GM21786 (cell line): ENCODE data around the gene WNT9A.
"Not testable (repeated sequence)": the region's sequence is repeated elsewhere in the genome, so short reads cannot be mapped to it uniquely, and the experiment has no call there.

Source experiments
- ATAC-seq: cut with Tn5 transposase; IDR thresholded peaks from one replicate; pipeline ENCODE4 v1.9.1; 2021; ENCODE audit not compliant: unreplicated experiment

The WNT9A gene

DNA sequence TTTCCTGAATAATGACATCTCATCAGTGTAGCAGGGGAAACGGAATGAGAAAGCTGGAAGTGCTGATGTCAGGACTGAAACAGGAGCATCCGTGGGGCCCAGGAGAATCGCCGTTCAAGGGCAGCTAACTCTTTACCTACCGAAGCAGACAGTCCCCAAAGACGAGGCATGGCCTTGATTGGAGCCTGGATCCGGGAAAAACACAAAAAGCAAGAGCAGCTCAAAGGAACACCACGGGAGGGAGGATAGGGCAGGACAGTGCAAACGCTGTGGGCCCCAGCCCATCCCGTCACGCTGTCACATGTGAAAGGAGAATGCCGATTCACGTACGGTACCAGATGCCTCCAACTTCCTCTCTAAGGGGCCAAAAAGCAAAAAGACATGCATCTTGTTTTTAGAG lies 34.9 kb downstream of the WNT9A start:
- ATAC-seq = no peak

DNA sequence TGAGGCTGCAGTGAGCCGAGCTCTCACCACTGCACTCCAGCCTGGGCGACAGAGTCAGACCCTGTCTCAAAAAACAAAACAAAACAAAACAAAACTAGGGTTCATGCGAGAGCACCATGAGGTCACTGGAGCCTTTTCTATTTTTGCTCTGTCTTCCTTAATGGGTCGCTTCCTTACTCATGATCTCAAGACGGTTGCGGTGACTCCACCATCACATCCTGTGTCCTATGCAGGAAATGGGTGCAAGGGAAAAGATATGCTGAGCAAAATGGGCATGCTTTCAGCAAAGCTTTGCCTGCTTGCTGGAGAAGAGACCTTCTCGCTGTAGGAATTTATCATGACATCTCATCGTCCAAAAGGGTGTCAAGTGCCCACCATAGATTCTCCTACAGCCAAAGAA lies 36.4 kb downstream of the WNT9A start:
- no peak for ATAC-seq

- no peak for ATAC-seq
Observed at GRCh38 chr1:227910511-227911153, 37.1 kb downstream of the WNT9A start.

DNA sequence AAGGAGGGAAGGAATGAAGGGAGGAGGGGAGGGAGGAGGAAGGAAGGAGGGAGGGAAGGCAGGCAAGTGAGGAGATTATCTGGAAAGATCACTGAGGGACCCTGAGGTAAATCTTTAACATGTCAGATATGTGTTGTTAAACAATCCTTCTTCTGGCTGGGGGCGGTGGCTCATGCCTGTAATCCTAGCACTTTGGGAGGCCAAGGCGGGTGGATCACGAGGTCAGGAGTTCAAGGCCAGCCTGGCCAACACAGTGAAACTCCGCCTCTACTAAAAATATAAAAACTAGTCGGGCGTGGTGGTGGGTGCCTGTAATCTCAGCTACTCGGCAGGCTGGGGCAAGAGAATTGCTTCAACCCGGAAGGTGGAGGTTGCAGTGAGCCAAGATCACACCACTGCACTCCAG lies 37.8 kb downstream of the WNT9A start:
- not testable (repeated sequence) for ATAC-seq

DNA sequence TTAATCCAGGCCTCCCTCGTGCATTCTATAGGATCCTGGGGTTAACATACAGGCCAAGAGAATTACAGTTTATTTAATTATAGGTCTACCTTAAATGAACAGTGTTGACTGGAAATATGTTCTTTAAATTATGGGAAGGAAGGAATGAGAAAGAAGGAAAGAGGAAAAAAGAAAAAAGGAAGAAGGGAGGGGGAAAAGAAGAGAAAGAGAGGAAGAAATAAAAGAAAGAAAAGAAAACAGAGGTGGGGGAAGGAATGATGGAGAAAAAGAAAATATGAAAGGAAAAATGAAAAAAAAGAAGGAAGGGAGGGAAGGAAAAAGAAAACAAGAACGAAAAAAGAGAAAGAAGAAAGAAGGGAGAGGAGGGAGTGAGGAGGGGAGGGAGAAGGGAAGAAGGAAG lies 38.5 kb downstream of the WNT9A start:
- no peak for ATAC-seq

- ATAC-seq = no peak
Observed at GRCh38 chr1:227908359-227908758, 39.4 kb downstream of the WNT9A start.

DNA sequence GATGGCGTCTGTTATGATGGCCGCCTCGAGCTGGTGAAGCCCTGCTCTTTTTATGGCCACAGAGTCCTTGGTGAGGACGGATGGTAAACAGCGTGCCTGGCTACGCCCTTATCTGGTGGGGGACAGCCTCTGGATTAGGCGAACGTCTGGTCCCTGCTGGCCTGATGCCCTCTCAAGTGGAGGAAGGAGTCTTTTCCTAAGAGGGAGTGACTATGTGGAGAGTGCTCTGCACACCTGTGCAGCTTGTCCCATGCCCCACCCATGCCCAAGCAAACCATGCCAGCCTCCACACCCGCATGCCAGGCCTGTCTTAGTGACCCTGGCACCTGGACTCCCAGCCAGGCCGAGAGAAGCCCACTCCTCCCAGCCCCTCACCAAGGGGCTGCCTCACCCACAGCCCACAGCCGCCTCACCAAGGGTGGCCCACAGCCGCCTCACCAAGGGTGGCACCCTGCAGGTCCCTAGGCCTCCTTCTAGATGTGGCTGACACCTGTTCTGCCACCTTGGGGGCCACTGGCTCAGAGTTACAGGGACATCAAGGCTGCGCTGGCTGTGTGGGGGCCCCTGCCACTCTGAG lies 40.2 kb downstream of the WNT9A start:
- ATAC-seq = no peak

DNA sequence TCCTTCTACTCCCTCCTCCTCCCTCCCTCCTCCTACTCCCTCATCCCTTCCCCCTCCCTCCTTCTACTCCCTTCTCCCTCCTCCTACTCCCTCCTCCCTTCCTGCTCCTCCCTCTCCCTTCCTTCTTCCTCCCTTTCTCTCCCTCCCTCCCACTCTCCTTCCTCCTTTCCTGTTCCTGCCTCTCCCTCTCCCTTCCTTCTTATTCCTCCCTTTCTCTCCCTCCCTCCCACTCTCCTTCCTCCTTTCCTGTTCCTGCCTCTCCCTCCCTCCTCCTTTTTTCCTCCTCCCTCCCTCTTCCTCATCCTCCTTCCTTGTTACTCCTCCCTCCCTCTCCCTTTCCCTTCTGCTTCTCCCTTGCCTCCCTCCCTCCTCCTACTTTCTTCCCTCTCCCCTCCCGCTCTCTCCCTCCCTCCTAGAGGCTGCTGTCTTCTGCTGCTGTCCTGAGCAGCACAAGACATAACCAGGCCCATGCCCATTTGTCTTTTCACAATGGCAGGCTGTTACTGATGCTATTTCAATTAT lies 41.1 kb downstream of the WNT9A start:
- ATAC-seq = no peak

- ATAC-seq = no peak
Observed at GRCh38 chr1:227905573-227906487, 41.9 kb downstream of the WNT9A start.

DNA sequence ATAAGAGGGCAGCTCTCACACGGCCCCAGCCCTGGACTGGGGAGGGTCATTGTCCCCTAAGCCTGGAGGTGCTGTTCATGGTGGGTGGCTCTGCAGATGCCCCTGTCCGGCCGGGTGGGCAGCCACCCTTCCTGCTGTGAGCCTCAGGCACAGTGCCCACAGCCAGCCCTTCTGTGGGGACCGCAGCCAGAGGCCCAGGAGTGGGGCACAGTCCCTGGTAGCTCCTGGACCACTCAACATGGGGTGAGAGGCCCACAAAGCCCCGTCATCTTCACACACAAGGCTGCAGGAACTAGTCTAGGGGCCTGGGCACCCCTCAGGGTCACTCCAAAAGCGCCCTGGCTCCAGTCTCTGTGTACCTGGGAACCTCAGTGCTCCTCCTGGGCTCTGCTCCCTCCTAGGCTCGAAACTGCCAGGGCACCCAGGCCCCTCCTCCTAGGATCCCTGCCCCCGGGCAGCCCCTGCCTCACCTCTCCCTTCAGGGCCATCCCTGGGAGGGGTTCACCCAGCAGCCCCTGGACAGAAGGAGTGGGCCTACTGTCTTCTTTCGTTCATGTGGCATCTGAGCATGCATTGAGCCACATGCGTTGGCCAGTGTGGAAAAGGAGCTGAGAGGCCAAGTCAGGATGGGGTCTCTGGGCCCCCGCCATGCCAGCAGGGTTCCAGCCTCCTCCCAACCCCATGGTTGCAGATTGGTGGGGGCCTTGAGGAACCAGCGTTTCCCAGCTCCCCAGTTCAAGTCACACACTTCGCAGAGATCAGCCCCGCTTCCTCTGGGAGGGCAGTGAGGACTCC lies 43.0 kb downstream of the WNT9A start:
- no peak for ATAC-seq

DNA sequence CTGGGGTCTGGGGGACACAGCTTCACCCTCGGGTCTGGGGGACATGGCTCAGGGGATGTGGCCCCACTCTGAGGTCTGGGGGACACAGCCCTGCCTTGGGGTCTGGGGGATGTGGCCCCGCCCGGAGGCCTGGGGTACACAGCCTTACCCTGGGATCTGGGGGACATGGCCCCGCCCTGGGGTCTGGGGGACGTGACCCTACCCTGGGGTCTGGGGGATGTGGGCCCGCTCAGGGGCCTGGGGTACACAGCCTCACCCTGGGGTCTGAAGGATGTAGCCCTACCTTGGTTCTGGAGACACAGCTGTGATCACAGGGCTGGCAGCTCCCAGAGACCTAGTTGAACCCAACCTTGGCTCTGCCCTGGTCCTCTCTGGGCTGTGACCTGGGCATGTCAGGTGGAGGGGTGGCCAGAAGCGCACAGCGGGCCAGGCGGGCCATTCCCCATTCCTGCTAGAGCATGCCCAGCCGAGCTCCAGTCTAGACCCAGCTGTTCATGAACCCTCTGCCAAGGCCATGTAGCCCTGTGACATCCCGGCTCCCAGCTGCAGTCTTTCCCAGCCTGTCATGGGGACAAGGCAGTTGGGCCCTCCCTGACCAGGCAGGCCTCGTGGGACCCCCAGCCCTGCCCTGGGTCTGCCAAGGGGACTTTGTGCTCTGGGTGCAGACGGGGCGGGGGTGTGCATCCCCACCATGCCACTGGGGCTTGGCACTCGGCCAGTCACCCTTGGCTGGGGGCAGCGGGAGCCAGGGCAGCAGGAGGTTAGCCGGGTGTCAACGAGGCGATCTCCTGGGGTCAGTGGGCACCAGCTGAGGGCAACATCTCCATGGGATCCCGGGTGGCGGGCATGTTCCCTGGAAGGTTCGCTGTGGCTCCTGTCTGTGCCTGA lies 43.9 kb downstream of the WNT9A start:
- ATAC-seq = no peak

DNA sequence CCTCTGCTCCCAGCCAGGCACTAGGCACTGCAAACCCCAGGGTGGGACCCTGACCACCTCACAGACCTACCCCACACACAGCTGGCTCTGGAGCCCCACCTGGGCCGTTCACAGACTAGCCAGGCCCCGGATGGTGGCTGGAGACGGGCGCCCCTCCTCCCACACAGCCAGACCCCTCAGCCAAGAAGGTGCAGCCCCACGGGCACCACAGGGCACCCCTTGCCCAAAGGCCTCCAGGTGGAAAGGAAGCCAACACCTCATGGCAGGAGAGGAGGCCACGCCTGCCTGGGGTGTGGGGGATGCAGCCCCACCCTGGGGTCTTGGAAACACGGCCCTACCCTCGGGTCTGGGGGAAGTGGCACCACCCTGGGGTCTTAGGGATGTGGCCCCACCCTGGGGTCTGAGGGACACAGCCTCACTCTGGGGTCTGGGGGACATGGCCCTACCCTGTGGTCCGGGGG lies 44.6 kb downstream of the WNT9A start:
- no peak for ATAC-seq

GRCh38 chr1:227902641-227902990 lies 45.1 kb downstream of the WNT9A start:
- ATAC-seq = no peak

DNA sequence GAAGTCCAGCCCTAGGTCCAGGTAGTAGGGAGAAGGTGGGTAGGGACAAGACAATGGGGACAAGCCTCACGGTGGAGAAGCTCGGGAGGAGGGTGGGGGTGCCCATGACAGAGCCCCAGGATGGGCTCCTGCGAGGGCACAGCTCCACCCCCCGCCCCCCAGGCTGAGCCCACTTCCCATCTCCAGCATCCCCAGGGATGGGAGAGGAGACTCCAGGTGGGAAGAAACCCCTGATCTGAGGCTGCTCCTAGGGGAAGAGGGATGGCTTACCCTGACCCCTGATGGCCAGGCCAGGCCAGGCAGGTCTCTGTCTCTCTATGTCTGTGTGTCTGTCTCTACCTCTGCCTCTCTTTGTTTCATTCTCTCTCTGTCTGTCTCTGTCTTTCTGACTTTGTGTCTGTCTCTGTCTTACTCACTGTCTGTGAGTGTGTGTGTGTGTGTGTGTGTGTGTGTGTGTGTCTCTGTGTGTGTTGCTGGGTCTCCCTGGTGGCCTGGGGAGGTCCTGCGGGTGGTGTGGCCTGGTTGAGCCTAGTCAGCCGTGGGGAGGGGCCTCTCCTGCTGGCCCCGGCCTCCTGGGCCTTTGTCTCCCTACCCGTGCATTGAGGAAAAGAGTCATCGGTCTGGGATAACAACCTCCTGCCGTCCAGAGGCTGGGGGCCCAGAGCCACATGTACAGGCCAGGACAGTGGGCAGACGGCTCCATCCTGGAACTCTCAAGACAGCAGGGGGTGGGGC lies 45.7 kb downstream of the WNT9A start:
- ATAC-seq = no peak

- no peak for ATAC-seq
Observed at GRCh38 chr1:227901239-227901905, 46.4 kb downstream of the WNT9A start.

DNA sequence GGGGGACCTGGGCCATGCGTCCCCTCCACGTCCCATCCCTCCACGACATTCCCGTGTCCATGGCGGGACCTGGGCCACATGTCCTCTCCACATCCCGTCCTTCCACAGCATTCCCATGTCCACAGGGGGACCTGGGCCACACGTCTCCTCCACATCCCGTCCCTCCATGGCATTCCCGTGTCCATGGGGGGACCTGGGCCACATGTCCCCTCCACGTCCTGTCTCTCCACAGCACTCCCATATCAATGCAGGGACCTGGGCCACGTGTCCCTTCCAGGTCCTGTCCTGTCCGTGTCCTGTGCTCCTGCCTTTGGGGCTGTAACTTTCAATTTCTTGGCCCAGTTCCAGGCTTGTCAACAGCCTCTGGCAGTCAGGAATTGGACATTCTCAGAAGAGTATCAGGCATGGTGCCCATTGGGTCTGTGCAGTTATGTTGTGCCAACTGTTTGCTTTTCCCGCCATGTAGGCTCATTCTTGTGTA lies 47.1 kb downstream of the WNT9A start:
- no peak for ATAC-seq

DNA sequence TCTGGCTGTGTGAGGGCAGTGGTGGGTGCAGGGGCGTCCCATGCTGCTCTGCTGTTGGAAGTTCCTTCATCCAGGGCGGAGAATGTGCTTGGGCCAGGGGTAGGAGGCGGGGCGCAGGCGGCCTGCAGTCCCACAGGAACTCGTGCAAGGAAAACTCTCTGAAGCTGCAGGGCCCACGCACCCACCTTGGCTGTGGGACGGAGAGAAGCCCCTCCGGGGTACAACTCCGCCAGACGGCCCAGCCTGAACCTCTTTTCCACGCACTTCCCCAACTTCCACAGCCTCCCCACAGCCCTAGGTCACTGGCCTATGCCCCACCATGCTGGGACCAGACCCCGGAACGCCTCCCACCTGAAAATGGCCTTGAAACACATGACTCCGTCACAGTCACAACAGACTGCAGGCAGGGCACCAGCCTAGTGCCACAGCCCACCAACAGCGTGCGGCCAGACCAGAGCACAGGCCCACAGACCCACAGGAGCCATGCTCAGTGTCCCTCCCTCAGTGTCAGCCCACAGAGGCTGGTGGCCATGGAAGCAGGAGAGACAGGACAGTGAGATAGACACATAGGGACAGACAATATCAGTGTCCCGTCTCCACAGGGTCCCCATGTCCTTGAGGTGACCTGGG lies 47.8 kb downstream of the WNT9A start:
- ATAC-seq = no peak

DNA sequence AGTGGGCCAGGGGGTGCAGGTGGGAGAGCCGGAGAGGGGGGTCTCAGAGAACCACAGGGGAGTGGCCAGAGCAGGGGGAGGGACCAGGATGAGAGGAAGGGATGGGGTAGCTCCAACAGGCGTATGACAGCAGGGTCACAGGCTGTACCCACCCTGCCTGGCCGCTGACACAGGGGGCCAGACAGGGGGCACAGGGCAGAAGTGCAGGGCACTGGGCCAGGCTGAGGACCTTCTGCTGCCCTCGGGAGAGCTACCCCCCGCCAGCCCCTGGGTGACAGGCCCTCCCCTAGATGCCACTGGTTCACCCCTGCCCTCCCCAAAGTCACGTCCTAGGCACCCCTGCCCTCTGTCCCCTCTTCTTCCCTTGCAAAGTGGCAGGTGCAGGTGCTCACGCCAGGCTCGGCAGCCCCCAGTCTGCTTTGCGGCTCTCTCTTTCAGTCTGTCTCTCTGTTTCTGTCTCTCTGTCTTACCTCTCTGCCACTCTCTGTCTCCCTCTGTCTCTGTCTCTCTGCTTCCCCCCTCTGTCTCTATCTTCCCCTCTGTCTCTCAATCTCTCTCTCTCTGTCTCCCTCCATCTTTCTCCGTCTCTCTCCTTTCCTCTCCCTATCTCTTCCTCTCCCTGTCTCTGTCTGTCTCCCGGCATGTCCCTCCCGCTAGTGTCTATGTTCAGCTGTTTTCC lies 48.5 kb downstream of the WNT9A start:
- ATAC-seq = no peak
